ENCODE data around the gene THEMIS2. TPM values are rescaled to one million over a fixed set of nuclear protein-coding genes. Genes with fewer than 3 reads are reported as not detected.

The THEMIS2 gene
- total and polyA plus RNA-seq, 12 donors, result 1.9 to 58.0 (median 19.0) TPM

GRCh38 chr1:27885114-27885528 lies 12.8 kb downstream of the THEMIS2 start:
- intact Hi-C loops (cut with DNase I), result no loop called here

GRCh38 chr1:27885621-27886352 lies 13.4 kb downstream of the THEMIS2 start:
- H3K4me1 ChIP-seq (replicated peaks in 1 of 2), result no peaks in the 10 kb centered on the region
- no peaks in the 10 kb centered on the region for H3K27me3 ChIP-seq
- no peaks in the 10 kb centered on the region for H3K9me3 ChIP-seq (replicated peaks in 1 of 3)
- H3K4me3 ChIP-seq, result no peak overlapping the region
- 79 to 95% (median 80%) methylated on average over 10 to 15 of the region's 15 CpGs for WGBS, 4 donors
- DNase-seq, result peak in 2 of 7 donors; percentile 33 to 41
- TF ChIP-seq POLR2A (IDR thresholded peaks at IDR 0.05), result no peak
- no peak for TF ChIP-seq CTCF (IDR thresholded peaks at IDR 0.05)
- intact Hi-C loops (cut with DNase I), result no loop called here
- peak overlapping the region; percentile 57 to 83 (median 64) for H3K27ac ChIP-seq
- H3K36me3 ChIP-seq (replicated peaks in 1 of 2), result peaks cover 0 to 4% of the 10 kb centered on the region in 2 donors

More at GRCh38 chr1:27885114-27885528, 12.8 kb downstream of the THEMIS2 start:
- Histone ChIP-seq H3K4me3 (no peak overlapping the region), H3K9me3 (replicated peaks in 1 of 3) (no peaks in the 10 kb centered on the region), H3K4me1 (replicated peaks in 1 of 2) (no peaks in the 10 kb centered on the region), H3K27me3 (no peaks in the 10 kb centered on the region), H3K27ac (peak overlapping the region; percentile 46 to 83 (median 57)), H3K36me3 (replicated peaks in 1 of 2) (peaks cover 0 to 4% of the 10 kb centered on the region in 2 donors)
- DNase-seq, result peak in 2 of 7 donors; percentile 47
- 74 to 82% (median 77%) methylated on average over 8 of the region's 8 CpGs for WGBS, 4 donors
- TF ChIP-seq CTCF (IDR thresholded peaks at IDR 0.05) (no peak), POLR2A (IDR thresholded peaks at IDR 0.05) (no peak)

- WGBS, 4 donors, result 79 to 95% (median 86%) methylated on average over 2 of the region's 2 CpGs
- Histone ChIP-seq H3K4me3 (no peak overlapping the region), H3K27ac (peak overlapping the region; percentile 2 to 82 (median 64)), H3K4me1 (replicated peaks in 1 of 2) (no peaks in the 10 kb centered on the region), H3K36me3 (replicated peaks in 1 of 2) (peaks cover 0 to 7% of the 10 kb centered on the region in 2 donors), H3K27me3 (no peaks in the 10 kb centered on the region), H3K9me3 (replicated peaks in 1 of 3) (no peaks in the 10 kb centered on the region)
- no peak for TF ChIP-seq POLR2A (IDR thresholded peaks at IDR 0.05)
- no peak for TF ChIP-seq CTCF (IDR thresholded peaks at IDR 0.05)
- DNase-seq, result no peak
- intact Hi-C loops (cut with DNase I), result no loop called here
These were observed 14.0 kb downstream of the THEMIS2 start for GRCh38 chr1:27886353-27886679.

- intact Hi-C loops (cut with DNase I), result no loop called here
- no peaks in the 10 kb centered on the region for H3K27me3 ChIP-seq
- peaks cover 0 to 11% of the 10 kb centered on the region in 2 donors for H3K36me3 ChIP-seq (replicated peaks in 1 of 2)
- no peaks in the 10 kb centered on the region for H3K9me3 ChIP-seq (replicated peaks in 1 of 3)
- TF ChIP-seq CTCF (IDR thresholded peaks at IDR 0.05) (no peak), POLR2A (IDR thresholded peaks at IDR 0.05) (no peak)
- DNase-seq, result no peak
- 68 to 87% (median 80%) methylated on average over 3 of the region's 3 CpGs for WGBS, 4 donors
- peak overlapping the region; percentile 2 to 82 (median 64) for H3K27ac ChIP-seq
- H3K4me3 ChIP-seq, result no peak overlapping the region
- no peaks in the 10 kb centered on the region for H3K4me1 ChIP-seq (replicated peaks in 1 of 2)
These were observed 14.4 kb downstream of the THEMIS2 start for GRCh38 chr1:27886744-27887143.
